Lung microvascular endothelial cell (primary cell): ENCODE data around the gene RARRES2. TPM values are rescaled to one million over a fixed set of nuclear protein-coding genes. Genes with fewer than 3 reads are reported as not detected.

Experiments used
- DNase-seq, 2 donors: peaks; one replicate each; pipeline versions ENCODE4 v3.0.0 to v3.0.0-alpha.2; 2010; ENCODE audit warnings: low read depth in 2 of 2
- total RNA-seq: library from RNA; depleted of rRNA; stranded (reverse); fragments of >200 nt; gene quantifications from 2 replicates; pipeline ENCODE4 v1.2.1, GENCODE V29; 2014

The RARRES2 gene
- total RNA-seq, 1 donor from 2014 or later, result 2.8 TPM

DNA sequence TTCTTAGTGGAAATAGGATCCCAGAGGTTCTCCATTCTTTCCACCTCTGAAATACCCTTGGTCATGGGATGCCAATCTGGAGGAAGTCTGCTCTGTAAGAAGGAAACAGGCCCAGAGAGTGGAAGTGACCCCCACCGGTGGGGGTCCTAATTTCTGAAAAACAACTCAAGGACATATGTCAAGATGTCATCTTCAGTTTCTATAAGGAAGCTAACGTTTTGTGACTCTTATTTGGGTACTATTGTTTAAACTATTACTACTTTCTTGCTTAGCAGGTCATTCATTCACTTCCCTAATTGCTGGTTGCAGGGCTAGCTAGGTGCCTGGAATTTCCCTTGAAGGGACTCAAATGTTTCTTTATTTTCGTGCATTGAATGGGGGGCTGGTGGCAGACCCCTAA is 35.8 kb upstream of the RARRES2 start:
- peak in 1 of 2 donors; percentile 64 for DNase-seq

DNA sequence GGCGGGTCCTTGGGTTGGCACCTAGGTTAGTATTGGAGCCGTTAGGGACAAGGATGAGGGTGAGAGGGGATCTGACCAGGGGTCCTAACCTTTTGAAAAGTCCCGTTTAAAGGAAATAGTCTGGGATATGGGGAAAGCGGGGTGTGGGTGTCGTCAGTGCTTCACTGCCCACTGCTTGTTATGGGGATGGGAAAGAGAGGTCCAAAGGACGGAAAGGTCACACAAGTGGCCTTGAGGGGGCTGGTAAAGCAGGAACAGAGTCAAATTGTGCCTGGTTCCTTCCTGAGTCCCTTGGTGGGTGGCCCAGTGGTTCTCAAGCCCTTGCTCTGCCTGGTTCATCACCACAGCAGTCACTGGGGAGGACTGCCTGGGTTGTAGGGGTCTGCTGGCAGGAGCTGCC is 35.1 kb upstream of the RARRES2 start:
- no peak for DNase-seq

DNA sequence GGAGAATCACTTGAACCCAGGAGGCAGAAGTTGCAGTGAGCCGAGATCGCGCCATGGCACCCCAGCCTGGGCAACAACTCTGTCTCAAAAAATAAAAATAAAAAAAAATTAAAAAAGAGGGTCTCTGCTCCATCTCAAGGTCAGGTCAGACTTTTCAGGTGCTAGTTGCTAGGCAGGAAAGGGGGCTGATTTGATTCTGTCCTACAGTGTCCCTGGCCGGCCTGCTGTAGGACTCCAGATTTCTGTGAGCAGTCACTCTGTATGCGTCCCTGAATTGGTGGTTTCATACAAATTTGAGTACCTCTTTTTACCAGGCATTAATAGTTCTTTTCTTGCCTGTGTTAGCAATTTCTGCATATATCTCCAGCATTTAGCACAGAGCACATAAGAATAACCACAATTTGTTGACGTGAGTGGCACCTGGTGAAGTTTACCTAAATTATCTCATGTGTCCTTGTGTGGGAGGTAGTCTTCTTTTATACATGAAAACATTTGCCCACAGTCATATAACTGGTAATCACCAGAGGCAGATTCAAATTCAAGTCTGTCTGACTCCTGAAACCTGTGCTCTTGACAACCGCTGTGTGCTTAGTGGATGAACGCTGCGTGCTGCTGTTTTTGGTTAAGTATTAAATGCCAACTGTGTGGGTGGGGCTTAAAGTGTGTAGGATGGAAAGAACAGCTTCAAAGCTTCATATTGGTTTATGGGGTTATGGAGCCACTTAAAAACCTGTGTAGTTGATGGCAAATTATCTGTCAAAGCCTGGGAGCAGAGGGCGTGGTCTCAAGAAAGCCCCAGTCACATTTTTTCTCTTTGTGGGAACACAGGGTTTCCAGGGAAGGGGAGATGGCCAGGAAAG is 34.5 kb upstream of the RARRES2 start:
- no peak for DNase-seq

DNA sequence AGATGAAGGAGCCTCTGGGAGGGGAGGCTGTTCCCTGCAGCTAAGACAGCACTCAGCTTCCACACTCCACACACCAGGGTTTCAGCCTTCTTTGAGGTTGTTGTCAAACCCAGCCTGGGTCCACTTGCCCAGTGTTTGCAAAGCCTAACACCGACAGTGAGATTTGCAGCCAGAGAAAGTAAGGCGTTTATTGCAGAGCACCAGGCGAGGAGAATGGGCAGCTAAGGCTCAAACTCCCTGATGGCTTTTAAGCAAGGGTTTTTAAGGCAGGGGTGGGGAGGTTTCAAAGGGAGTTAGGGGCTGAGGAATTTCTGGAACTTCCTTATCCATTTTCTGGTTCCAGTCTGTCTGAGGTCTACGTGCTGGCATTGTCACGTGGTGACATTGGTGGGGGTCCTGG is 33.0 kb upstream of the RARRES2 start:
- DNase-seq, result no peak

DNA sequence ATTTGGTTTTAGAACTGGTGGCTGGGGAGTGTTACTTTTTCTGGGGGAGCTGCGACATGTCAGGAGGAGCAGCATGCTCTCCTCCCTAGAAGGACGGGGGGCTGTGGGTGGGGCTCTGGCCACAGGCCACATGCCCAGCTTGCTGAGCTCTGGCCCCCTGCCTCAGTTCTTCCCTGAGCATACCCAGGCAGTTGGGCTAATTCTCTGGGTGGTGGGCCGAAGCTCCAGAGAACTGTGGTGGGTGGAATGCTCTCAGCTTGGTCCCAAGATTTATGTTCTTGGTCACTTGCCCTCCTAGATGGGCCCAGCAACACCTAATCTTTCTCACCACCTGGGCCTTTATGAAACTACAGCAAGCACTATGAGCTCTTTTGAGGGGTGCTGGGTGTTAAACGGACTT is 32.6 kb upstream of the RARRES2 start:
- DNase-seq, result no peak

DNA sequence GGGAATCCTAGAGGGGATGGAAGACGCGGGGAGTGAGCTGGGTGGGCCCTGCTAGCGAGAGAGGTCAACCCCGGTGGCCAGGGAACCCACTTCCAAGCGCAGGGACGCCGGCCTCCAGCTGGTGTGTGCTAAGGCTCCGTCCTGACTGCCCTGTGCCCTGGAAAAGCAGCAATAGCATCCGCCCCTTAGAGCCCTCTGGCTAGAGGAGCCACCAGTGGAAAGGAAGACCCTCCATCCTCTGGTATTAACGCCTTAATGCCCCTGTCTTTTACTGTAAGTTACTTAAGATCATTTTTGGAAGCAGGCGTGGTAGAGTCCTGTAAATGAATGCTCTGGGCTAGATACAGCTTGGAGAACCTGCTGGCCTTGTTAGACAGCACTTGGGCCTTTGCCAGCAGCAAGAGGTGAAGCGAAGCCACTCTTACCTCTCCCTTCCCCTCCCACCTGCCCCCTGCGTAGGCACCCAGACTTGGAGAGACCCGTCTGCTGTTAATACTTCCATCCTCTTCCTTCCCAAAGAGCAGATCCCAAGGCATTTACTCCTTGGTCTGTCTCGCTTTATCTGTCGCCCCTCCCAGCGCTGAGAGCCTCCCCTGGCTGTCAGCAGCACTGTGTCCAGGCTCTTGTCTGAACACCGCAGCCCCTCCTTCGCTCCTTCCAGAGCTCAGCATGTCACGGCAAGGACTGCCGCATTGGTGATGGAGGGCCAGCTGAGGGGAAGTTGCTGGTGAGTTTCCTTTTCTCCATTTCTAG is 31.8 kb upstream of the RARRES2 start:
- DNase-seq, result no peak

DNA sequence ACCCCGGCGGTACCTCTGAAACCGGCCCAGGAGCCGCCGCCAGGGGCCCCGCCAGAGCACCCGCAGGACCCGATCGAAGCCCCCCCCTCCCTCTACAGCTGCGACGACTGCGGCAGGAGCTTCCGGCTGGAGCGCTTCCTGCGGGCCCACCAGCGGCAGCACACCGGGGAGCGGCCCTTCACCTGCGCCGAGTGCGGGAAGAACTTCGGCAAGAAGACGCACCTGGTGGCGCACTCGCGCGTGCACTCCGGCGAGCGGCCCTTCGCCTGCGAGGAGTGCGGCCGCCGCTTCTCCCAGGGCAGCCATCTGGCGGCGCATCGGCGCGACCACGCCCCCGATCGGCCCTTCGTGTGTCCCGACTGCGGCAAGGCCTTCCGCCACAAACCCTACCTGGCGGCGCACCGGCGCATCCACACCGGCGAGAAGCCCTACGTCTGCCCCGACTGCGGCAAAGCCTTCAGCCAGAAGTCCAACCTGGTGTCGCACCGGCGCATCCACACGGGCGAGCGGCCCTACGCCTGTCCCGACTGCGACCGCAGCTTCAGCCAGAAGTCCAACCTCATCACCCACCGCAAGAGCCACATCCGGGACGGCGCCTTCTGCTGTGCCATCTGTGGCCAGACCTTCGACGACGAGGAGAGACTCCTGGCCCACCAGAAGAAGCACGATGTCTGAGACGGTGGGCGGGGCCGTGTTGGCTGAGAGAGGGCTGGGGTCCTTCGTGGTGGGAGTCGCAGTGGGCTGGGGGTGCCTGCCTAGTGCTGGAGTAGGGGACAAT is 31.0 kb upstream of the RARRES2 start:
- no peak for DNase-seq

DNA sequence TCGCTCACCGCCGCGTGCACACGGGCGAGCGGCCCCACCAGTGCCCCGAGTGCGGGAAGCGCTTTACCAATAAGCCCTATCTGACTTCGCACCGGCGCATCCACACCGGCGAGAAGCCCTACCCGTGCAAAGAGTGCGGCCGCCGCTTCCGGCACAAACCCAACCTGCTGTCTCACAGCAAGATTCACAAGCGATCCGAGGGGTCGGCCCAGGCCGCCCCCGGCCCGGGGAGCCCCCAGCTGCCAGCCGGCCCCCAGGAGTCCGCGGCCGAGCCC is 30.5 kb upstream of the RARRES2 start:
- DNase-seq, result no peak

DNA sequence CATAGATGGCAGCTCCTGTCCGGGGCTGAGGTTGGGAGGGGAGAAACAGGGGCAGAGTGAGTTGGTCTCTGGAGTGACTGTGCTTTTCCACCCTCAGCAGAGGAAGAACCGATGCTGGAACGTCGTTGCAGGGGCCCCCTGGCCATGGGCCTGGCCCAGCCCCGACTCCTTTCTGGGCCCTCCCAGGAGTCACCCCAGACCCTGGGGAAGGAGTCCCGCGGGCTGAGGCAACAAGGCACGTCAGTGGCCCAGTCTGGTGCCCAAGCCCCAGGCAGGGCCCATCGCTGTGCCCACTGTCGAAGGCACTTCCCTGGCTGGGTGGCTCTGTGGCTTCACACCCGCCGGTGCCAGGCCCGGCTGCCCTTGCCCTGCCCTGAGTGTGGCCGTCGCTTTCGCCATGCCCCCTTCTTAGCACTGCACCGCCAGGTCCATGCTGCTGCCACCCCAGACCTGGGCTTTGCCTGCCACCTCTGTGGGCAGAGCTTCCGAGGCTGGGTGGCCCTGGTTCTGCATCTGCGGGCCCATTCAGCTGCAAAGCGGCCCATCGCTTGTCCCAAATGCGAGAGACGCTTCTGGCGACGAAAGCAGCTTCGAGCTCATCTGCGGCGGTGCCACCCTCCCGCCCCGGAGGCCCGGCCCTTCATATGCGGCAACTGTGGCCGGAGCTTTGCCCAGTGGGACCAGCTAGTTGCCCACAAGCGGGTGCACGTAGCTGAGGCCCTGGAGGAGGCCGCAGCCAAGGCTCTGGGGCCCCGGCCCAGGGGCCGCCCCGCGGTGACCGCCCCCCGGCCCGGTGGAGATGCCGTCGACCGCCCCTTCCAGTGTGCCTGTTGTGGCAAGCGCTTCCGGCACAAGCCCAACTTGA is 29.9 kb upstream of the RARRES2 start:
- DNase-seq, result no peak

DNA sequence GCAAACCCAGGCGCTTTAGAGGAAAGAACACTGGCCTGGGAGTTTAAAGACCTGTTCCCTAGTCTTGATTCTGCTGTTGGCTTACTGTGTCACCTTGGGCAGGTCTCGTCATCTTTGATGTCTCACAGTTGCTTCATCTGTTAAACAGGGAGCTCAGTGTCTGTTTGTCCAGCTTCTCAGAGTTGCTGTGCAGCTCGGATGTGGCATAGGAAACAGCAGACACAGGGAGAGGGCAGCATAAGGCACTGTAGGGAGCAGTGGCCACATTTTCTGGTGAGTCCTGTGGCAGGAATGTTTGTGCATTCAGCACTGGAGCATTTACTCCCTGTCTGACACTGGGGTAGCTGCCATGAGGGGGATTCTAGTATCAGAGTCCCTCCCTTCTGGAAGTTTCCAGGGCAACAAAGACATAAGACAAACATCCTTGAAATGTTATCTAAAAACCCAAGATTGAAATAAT is 29.2 kb upstream of the RARRES2 start:
- peak in 1 of 2 donors; percentile 43 for DNase-seq

DNA sequence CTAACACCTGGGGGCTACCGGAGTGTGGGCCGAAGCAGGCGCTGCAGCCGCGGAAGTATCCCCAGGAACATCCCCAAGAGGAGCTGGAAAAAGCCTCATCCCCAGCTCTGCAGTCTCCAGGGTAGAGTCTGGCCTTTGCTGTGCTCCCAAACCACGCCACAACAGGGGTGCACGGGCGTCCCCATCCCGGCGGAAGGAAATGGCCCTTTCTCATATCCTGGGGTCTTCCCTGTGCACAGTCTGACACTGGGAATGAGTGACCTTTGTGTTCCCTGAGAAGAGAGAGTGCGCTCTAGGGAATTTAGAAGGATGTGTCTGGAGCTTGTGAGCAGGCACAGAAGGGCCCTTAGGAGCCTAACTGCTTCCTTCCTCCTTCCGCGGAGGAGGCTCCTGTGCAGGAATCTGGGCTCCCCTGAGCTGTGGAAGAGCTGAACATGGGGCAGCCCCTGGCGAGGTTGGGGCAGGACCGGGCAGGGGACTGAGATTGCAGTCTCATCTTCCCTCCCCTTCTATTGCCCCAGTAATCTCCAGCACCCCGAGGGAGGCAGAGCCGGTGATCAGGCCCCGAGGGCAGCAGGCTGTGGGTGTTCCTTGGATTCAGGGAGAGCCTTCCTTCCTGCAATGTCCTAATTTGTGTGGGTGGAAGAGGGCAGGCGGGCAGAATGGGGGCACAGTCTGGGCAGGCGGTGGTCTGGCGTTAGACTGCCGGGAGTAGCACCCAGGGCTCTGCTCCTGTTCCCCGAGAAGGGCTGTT is 28.5 kb upstream of the RARRES2 start:
- peak in 1 of 2 donors; percentile 37 for DNase-seq

DNA sequence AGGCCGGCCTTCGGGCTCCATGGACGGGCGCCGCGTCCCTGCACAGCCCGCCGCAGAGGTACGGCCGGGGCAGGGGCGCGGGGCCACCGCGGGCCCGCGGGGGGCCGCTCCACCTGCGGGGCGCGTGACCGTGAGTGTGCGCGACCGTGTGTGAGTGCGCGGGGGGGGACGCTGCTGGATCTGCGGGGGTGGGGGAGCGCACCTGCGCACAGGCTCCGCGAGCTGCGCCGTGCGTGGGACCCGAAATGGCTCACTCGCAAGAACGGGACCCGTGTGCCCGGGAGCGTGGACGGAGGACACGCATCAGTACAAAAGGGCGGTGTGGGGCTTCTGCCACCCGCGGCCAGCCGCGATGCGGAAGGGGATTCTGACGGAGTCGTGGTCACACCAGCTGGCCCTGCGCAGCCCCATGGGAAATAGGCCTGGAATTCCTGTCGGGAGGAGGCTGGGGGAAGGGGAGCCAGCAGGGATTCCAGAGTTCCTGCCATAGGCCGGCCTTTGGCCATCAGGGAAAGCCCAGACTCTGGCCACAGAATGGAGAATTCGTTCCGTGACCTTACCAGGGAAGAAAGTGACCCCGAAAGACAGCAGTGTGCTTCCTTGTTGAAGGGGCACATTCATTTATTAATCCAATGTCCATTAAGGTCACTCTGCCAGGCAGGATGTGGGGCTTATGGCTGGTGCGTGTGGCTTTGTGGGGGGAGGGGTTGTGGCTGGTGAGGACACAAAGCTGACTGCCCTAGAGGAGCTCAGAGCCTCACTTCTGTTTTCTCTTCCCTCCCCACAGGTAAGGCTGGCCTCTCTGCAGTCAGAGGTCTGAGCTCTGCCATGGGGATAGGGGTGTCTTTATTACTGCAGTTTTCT is 27.7 kb upstream of the RARRES2 start:
- peak; percentile 80 to 90 for DNase-seq

DNA sequence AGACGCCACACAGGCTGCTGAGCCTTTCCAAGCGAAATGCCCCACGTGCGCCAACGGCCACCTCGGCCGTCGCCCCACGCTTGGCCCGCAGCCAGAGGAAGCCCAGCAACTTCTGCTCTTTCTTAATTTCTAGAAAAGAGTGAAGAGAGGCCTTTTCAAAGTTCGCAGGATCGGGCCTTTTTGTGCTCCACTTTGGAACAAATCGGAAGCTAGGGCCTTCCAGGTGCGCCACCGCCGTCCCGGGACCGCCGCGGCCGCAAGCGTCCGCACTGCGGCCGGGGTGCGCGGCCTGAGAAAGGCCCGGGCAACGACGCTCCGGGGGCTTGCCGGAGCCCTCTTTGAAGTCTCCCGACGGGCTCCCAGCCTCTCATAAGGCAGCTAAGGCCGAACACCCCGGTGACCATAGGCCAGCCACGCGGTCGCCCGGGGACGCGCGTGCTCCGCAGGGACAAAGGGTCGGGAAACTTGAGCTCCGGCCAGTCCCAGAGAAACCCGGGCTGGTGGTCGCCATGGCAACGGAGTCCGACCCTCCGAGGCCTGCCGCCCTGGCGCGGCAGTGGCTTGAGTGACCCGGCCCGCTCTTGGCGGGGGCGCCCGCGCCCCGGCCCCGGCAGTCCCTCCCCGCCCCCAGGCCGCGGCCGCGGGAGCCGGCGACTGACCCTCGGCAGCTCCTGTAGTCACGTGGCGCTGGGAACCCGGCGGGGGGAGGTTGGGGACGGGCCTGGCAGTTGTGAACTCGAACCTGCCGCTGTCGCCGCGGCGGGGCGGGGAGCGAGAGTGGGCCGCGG is 26.9 kb upstream of the RARRES2 start, which contains the start of gene REPIN1:
REPIN1 (plus strand) TSS at position 727 of the 788 bp plus-strand sequence. CDS start 890 bp downstream, outside the sequence.
- DNase-seq, result peak; percentile 88 to 95

DNA sequence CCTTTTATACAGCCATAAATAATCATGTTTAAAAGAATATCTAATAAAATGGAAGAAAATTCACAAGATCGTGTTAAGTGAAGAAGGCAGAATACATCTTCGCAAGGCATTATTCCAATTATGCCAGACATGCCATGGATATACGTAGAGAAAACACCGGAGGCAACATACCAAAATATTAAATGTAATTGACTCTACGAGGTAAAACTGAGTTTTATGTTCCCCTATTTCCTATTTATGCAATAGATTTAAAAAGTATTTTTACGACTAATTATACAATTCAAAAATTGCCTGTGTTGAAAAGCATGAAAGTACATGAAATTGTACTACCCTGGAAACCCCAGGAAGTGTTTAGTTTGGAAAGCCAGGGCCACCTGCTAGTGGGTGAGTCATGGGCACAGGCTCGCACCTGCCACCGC is 26.3 kb upstream of the RARRES2 start:
- no peak for DNase-seq

DNA sequence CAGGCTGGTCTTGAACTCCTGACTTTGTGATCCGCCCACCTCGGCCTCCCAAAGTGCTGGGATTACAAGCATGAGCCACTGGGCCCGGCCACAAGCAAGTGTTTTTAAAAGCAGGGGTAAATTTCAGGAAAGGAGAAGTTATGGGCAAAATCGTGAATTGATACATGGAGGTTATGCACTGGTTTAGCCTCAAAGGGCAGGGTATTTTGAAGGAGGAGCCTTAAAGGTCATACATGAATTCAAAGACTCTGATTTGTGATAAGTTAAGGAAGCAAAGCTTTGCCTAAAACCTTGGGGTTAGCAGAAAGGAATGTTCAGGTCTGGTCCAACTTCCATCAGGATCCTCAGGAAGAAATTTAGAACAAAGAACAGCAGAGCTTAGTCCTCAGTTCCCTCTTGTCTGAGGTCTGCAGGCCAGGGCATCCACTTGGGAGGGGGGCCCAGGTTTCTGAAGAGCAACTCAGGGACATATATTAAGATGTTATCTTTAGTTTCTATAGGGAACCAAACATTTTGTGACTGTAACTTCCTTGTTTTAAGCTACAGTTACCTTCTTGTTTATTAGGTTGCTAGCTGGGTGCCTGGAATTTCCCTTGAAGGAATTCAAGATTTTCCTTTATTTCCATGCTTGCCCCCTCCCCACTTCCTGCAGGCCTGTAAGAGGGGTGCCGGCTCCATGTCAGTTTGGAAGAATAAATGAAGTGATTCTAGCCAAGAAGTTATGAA is 24.4 kb upstream of the RARRES2 start:
- no peak for DNase-seq

DNA sequence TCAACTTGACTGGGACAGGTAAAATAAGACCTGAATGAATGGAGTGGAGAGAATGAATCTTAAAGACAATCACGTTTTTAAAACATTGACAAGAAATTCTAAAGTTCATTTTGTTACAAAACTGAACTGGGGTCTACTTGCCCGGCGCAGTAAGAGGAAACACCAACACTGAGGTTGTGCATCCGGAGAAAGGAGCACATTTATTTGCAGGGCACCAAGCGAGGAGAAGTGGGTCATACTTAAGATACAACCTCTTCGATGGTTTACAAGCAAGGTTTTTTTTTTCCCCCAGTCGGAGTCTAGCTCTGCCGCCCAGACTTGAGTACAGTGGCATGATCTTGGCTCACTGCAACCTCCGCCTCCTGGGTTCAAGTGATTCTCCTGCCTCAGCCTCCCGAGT is 23.8 kb upstream of the RARRES2 start:
- DNase-seq, result no peak

DNA sequence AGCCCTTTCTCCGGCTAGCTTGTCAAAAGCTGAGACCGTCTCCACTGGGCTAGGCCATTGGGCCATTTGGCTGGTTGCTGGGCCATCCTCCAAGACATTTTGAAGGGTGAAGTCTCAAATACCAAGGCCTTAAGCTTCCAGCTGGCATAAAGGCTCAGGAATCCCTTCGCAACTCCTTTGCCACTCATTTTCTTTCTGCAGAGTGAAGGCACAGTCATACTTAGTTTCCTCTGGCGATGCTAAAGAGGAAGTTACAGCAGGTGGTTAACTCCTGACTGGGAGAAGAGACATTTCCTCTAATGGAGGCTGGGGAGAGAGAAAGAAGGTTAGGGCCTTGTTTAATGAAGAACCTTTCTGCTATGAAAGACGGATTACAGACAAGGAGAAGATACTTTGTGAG is 22.4 kb upstream of the RARRES2 start:
- peak in 1 of 2 donors; percentile 68 for DNase-seq

DNA sequence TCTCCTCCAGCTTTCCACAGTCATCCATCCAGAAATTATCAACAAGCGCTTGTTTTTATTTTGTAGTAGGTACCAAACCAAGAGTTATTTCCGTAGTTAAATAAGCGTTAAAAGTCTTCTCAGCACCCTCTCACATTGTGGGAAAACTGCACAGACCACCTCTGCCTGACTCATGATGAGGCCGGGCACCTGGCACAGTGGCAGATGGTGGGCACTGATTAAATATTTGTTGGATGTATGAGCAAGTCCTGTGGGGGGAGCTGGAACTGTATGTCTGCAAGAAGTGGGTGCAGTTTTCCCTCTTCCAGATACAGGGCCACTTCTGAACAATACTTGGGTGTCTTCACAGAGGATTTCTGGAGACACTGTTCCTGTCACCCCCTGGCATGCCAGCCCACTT is 21.9 kb upstream of the RARRES2 start:
- no peak for DNase-seq
